HepG2 (cell line): Measurements from ENCODE around the gene BAHCC1. TPM values are rescaled to one million over a fixed set of nuclear protein-coding genes. Genes with fewer than 3 reads are reported as not detected.
A peak's percentile ranks its signal among the peaks of the same experiment; 100 is the strongest.

Source experiments
- BRD4 ChIP-seq: sonication (generic); formaldehyde crosslinking; IDR thresholded peaks from 2 replicates; pipeline ENCODE4 v1.4.0; 2020; ENCODE audit warnings: missing genetic modification reagents
- CERS6 ChIP-seq: sonication (generic); formaldehyde crosslinking; IDR thresholded peaks from 2 replicates; pipeline ENCODE4 v1.5.0; 2020; ENCODE audit warnings: missing genetic modification reagents
- DZIP1 ChIP-seq: sonication (generic); formaldehyde crosslinking; IDR thresholded peaks from 2 replicates; pipeline ENCODE4 v1.5.0; 2020; ENCODE audit warnings: mild to moderate bottlenecking, missing genetic modification reagents
- FOSL2 ChIP-seq: sonication (generic); formaldehyde crosslinking; IDR thresholded peaks from 2 replicates; pipeline ENCODE4 v1.4.0; 2020; ENCODE audit warnings: missing genetic modification reagents
- GMEB1 ChIP-seq: sonication (generic); formaldehyde crosslinking; IDR thresholded peaks from 2 replicates; pipeline ENCODE4 v1.5.1; 2020; ENCODE audit warnings: missing genetic modification reagents, mild to moderate bottlenecking, borderline replicate concordance
- HDAC1 ChIP-seq: sonication (generic); formaldehyde crosslinking; IDR thresholded peaks from 2 replicates; pipeline ENCODE4 v1.5.1; 2020; ENCODE audit warnings: mild to moderate bottlenecking, missing genetic modification reagents
- KDM1A ChIP-seq: IDR thresholded peaks from 2 replicates; pipeline ENCODE4 v1.6.1; 2016; ENCODE audit warnings: missing compliant biosample characterization
- MAFF ChIP-seq: IDR thresholded peaks from 2 replicates; pipeline ENCODE4 v1.6.1; 2011; ENCODE audit warnings: low read depth, low read length, improper control_type of control experiment
- NR2C2 ChIP-seq: sonication (generic); formaldehyde crosslinking; IDR thresholded peaks from 2 replicates; pipeline ENCODE4 v1.4.0; 2020; ENCODE audit warnings: missing genetic modification reagents, mild to moderate bottlenecking, moderate library complexity, borderline replicate concordance
- PBX2 ChIP-seq: IDR thresholded peaks from 2 replicates; pipeline ENCODE4 v1.6.1; 2016; ENCODE audit warnings: control low read depth
- PCBP1 ChIP-seq: fragments of 200-400 bp; formaldehyde crosslinking; IDR thresholded peaks from 2 replicates; pipeline ENCODE4 v1.6.1; 2017; ENCODE audit warnings: mild to moderate bottlenecking, low read depth, low read length, borderline replicate concordance
- SALL1 ChIP-seq: sonication (generic); formaldehyde crosslinking; IDR thresholded peaks from 2 replicates; pipeline ENCODE4 v1.8.0; 2022; ENCODE audit warnings: mild to moderate bottlenecking, missing genetic modification reagents
- SETDB1 ChIP-seq: sonication (generic); formaldehyde crosslinking; IDR thresholded peaks from 2 replicates; pipeline ENCODE4 v1.5.1; 2020; ENCODE audit warnings: missing genetic modification reagents, mild to moderate bottlenecking, borderline replicate concordance
- SRSF1 ChIP-seq: fragments of 200-400 bp; formaldehyde crosslinking; optimal IDR thresholded peaks from 2 replicates; pipeline ENCODE3; 2017; ENCODE audit warnings: mild to moderate bottlenecking, low read depth, low read length, moderate library complexity
- SYNCRIP ChIP-seq: fragments of 200-400 bp; formaldehyde crosslinking; IDR thresholded peaks from 2 replicates; pipeline ENCODE4 v1.6.1; 2018; ENCODE audit warnings: mild to moderate bottlenecking, low read depth, low read length; ENCODE audit not compliant: insufficient read depth
- TEAD2 ChIP-seq: sonication (generic); formaldehyde crosslinking; IDR thresholded peaks from 2 replicates; pipeline ENCODE4 v1.9.0; 2021; ENCODE audit warnings: missing genetic modification reagents
- ZC3H13 ChIP-seq: sonication (generic); formaldehyde crosslinking; IDR thresholded peaks from 2 replicates; pipeline ENCODE4 v1.8.1; 2023; ENCODE audit warnings: mild to moderate bottlenecking, missing genetic modification reagents, moderate library complexity
- ZNF550 ChIP-seq: sonication (generic); formaldehyde crosslinking; IDR thresholded peaks from 2 replicates; pipeline ENCODE4 v1.4.0; 2020; ENCODE audit warnings: mild to moderate bottlenecking, missing genetic modification reagents, borderline replicate concordance
- ZNF672 ChIP-seq: sonication (generic); formaldehyde crosslinking; IDR thresholded peaks from 2 replicates; pipeline ENCODE4 v1.8.1; 2022; ENCODE audit warnings: missing genetic modification reagents
- ZSCAN5A ChIP-seq: sonication (generic); formaldehyde crosslinking; IDR thresholded peaks from 2 replicates; pipeline ENCODE4 v1.8.0; 2022; ENCODE audit warnings: mild to moderate bottlenecking, missing genetic modification reagents, borderline replicate concordance
- polyA plus RNA-seq, 8 experiments: library from polyadenylated mRNA; depleted of rRNA in 3 of 8; stranded (reverse) in 7 of 8; unstranded in 1 of 8; fragments of >200 nt; fragmentation: Illumina TruSeq in 4 of 8; extraction: Trizol in 4 of 8; gene quantifications; 2 replicates each; pipeline versions ENCODE4 v1.2.1 to v1.2.3, GENCODE V29; 2011 to 2016; ENCODE audit warnings: low read depth in 4 of 8, missing spikeins in 1 of 8, mixed read lengths in 1 of 8; ENCODE audit not compliant: insufficient read depth in 1 of 8
- total RNA-seq, 5 experiments: library from RNA; depleted of rRNA; stranded (reverse); fragments of >200 nt; fragmentation: Illumina TruSeq; extraction: Trizol; gene quantifications; 2 replicates each; pipeline ENCODE4 v1.2.3, GENCODE V29; 2016; ENCODE audit warnings: low read depth in 1 of 5

BAHCC1 gene
- total and polyA plus RNA-seq, 2 of the 13 experiments (the other 11 are each of a cell fraction or from before 2014, with no cell fraction given) = 1.4 to 1.7 TPM

GRCh38 chr17:81349397-81350319 lies 45.6 kb upstream of the BAHCC1 start (continued):
- TF ChIP-seq DZIP1 (CRISPR knock-in tag) = no peak
- peak; percentile 60 for TF ChIP-seq SRSF1
- peak; percentile 76 for TF ChIP-seq PBX2 (CRISPR knock-in tag)
- no peak for TF ChIP-seq ZNF550 (CRISPR knock-in tag)
- TF ChIP-seq GMEB1 = no peak
- TF ChIP-seq KDM1A (CRISPR knock-in tag) = no peak
- no peak for TF ChIP-seq ZNF672
- peak; percentile 27; the same call in 1 of the 2 replicates for TF ChIP-seq HDAC1 (CRISPR knock-in tag)
- TF ChIP-seq SETDB1 (CRISPR knock-in tag) = no peak
- TF ChIP-seq ZC3H13 = no peak
- TF ChIP-seq ZSCAN5A (CRISPR knock-in tag) = no peak
- TF ChIP-seq FOSL2 = peak; percentile 91
- no peak for TF ChIP-seq NR2C2 (CRISPR knock-in tag)
- no peak for TF ChIP-seq BRD4 (CRISPR knock-in tag)
- no peak for TF ChIP-seq PCBP1
- 0 out of 2 replicates have a peak, but pooled peaks have one; percentile 5 for TF ChIP-seq SALL1
- no peak for TF ChIP-seq MAFF
- TF ChIP-seq SYNCRIP = no peak
- TF ChIP-seq TEAD2 (CRISPR knock-in tag) = no peak
- TF ChIP-seq CERS6 (CRISPR knock-in tag) = no peak
